Peyer's patch (tissue), 4 donors: ENCODE measurements around the gene NACC2.

ENCODE experiments used
- POLR2A ChIP-seq, 2 donors: fragments of 450-650 bp; IDR thresholded peaks; one replicate each; pipeline ENCODE4 v1.5.1; 2017; ENCODE audit warnings: antibody characterized with exemption in 2 of 2, mild to moderate bottlenecking in 2 of 2, moderate library complexity in 2 of 2
- TF ChIP-seq, protein P1 (sequence below), 6 experiments: fragments of 450-650 bp in 4 of 6; fragments of 200-600 bp in 2 of 6; sonication (generic) in 1 of 6; IDR thresholded peaks; one replicate each; pipeline ENCODE4 v1.5.1; 2017 to 2019; ENCODE audit warnings: antibody characterized with exemption in 6 of 6, mild to moderate bottlenecking in 3 of 6, moderate library complexity in 1 of 6

DNA sequence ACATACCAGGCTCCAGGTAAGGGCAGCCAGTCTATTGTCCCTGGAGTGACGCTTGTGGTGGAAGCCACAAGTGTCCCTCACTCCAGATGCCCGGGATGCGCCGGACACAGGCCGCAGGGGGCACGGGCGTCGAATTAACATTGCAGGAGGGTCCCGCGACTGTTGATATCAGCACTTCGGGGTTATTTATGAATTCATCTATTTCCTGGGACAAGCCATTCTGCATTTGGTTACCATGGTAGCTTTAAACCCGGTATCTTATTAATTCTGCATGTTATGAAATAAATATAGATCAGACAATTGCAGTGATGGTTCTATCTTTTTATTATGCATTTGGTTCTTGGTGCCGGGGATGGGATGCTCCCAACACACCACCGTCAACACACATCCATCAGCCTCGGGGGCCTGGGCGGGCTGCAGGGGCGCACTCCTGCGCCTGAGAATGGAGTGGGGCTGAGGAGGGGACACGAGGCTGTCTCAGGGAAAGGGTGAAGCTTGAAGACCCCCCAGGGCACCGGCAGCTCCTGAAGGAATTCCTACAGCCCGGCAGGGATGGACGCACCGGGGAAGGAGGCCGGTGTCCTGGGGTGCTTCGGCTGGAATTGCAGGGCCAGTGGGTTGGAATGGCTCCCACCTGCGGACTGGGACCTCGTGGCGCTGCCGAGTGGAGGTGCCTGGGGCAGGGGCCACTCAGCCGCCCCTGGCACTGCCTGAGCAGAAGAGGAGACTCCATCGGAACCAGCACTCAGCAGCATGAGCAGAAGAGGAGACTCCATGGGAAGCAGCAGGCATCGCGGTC lies 41.2 kb upstream of the NACC2 start:
- TF ChIP-seq, protein P1, sequence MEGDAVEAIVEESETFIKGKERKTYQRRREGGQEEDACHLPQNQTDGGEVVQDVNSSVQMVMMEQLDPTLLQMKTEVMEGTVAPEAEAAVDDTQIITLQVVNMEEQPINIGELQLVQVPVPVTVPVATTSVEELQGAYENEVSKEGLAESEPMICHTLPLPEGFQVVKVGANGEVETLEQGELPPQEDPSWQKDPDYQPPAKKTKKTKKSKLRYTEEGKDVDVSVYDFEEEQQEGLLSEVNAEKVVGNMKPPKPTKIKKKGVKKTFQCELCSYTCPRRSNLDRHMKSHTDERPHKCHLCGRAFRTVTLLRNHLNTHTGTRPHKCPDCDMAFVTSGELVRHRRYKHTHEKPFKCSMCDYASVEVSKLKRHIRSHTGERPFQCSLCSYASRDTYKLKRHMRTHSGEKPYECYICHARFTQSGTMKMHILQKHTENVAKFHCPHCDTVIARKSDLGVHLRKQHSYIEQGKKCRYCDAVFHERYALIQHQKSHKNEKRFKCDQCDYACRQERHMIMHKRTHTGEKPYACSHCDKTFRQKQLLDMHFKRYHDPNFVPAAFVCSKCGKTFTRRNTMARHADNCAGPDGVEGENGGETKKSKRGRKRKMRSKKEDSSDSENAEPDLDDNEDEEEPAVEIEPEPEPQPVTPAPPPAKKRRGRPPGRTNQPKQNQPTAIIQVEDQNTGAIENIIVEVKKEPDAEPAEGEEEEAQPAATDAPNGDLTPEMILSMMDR (IDR thresholded peaks at IDR 0.05), result no peak
- TF ChIP-seq POLR2A (IDR thresholded peaks at IDR 0.05), result no peak
